ENCODE measurements around the gene PHGDH.

PHGDH gene

GRCh38 chr1:119739150-119739549, 27.4 kb downstream of the PHGDH start:
- Histone ChIP-seq H3K4me2 (ENCODE audit: low read length) (no peak overlapping the region), H3F3A (ENCODE audit: insufficient read depth, low read length) (no peaks in the 10 kb centered on the region), H3K4me3 (ENCODE audit: low read depth, low read length, poor library complexity, severe bottlenecking) (no peak overlapping the region), H3K9ac (ENCODE audit: low read length) (no peak overlapping the region), H3K4me1 (ENCODE audit: insufficient read depth, low read length, severe bottlenecking) (no peaks in the 10 kb centered on the region), H3K27ac (ENCODE audit: low read depth, low read length, poor library complexity, severe bottlenecking) (no peak overlapping the region), H3K36me3 (ENCODE audit: insufficient read depth, low read length) (peaks cover 82% of the 10 kb centered on the region), H3K9me3 (ENCODE audit: low read length) (no peaks in the 10 kb centered on the region), H3K79me2 (ENCODE audit: insufficient read depth, low read length) (no peaks in the 10 kb centered on the region), H2AFZ (ENCODE audit: low read length) (no peak overlapping the region), H4K20me1 (ENCODE audit: insufficient read depth, low read length) (no peaks in the 10 kb centered on the region), H3K27me3 (ENCODE audit: insufficient read depth, low read length) (no peaks in the 10 kb centered on the region), H3K9me2 (ENCODE audit: low read depth, low read length) (no peaks in the 10 kb centered on the region)
- TF ChIP-seq CTCF (IDR thresholded peaks at IDR 0.05; ENCODE audit: low read length): no peak
- TF ChIP-seq EZH2 (IDR thresholded peaks at IDR 0.05; ENCODE audit: borderline replicate concordance, low read length): no peak

GRCh38 chr1:119740261-119740660, 28.5 kb downstream of the PHGDH start:
- peaks cover 79% of the 10 kb centered on the region for H3K36me3 ChIP-seq (ENCODE audit: insufficient read depth, low read length)
- H3K4me1 ChIP-seq (ENCODE audit: insufficient read depth, low read length, severe bottlenecking): no peaks in the 10 kb centered on the region
- no peaks in the 10 kb centered on the region for H3K79me2 ChIP-seq (ENCODE audit: insufficient read depth, low read length)
- no peaks in the 10 kb centered on the region for H4K20me1 ChIP-seq (ENCODE audit: insufficient read depth, low read length)
- H3K9me2 ChIP-seq (ENCODE audit: low read depth, low read length): no peaks in the 10 kb centered on the region
- no peaks in the 10 kb centered on the region for H3K27me3 ChIP-seq (ENCODE audit: insufficient read depth, low read length)
- no peak overlapping the region for H3K9ac ChIP-seq (ENCODE audit: low read length)
- H3F3A ChIP-seq (ENCODE audit: insufficient read depth, low read length): no peaks in the 10 kb centered on the region
- no peak overlapping the region for H3K4me3 ChIP-seq (ENCODE audit: low read depth, low read length, poor library complexity, severe bottlenecking)
- no peak overlapping the region for H3K27ac ChIP-seq (ENCODE audit: low read depth, low read length, poor library complexity, severe bottlenecking)
- no peak overlapping the region for H2AFZ ChIP-seq (ENCODE audit: low read length)
- TF ChIP-seq EZH2 (IDR thresholded peaks at IDR 0.05; ENCODE audit: borderline replicate concordance, low read length): no peak
- no peaks in the 10 kb centered on the region for H3K9me3 ChIP-seq (ENCODE audit: low read length)
- H3K4me2 ChIP-seq (ENCODE audit: low read length): no peak overlapping the region

GRCh38 chr1:119740896-119741780, 29.4 kb downstream of the PHGDH start:
- no peaks in the 10 kb centered on the region for H3F3A ChIP-seq (ENCODE audit: insufficient read depth, low read length)
- no peak overlapping the region for H3K4me2 ChIP-seq (ENCODE audit: low read length)
- no peak overlapping the region for H3K9ac ChIP-seq (ENCODE audit: low read length)
- no peaks in the 10 kb centered on the region for H3K79me2 ChIP-seq (ENCODE audit: insufficient read depth, low read length)
- no peak overlapping the region for H3K4me3 ChIP-seq (ENCODE audit: low read depth, low read length, poor library complexity, severe bottlenecking)
- H3K4me1 ChIP-seq (ENCODE audit: insufficient read depth, low read length, severe bottlenecking): no peaks in the 10 kb centered on the region
- peaks cover 70% of the 10 kb centered on the region for H3K36me3 ChIP-seq (ENCODE audit: insufficient read depth, low read length)
- H3K27ac ChIP-seq (ENCODE audit: low read depth, low read length, poor library complexity, severe bottlenecking): no peak overlapping the region
- H2AFZ ChIP-seq (ENCODE audit: low read length): no peak overlapping the region
- TF ChIP-seq CTCF (IDR thresholded peaks at IDR 0.05; ENCODE audit: low read length): no peak
- no peak for TF ChIP-seq EZH2 (IDR thresholded peaks at IDR 0.05; ENCODE audit: borderline replicate concordance, low read length)
- no peaks in the 10 kb centered on the region for H3K9me2 ChIP-seq (ENCODE audit: low read depth, low read length)
- H3K9me3 ChIP-seq (ENCODE audit: low read length): no peaks in the 10 kb centered on the region
- H4K20me1 ChIP-seq (ENCODE audit: insufficient read depth, low read length): no peaks in the 10 kb centered on the region
- H3K27me3 ChIP-seq (ENCODE audit: insufficient read depth, low read length): no peaks in the 10 kb centered on the region

Measured in OCI-LY1 (cell line).